ENCODE results near the gene PTCH2. TPM values are rescaled to one million over a fixed set of nuclear protein-coding genes. Genes with fewer than 3 reads are reported as not detected.
A peak's percentile ranks its signal among the peaks of the same experiment; 100 is the strongest.
"Not testable (repeated sequence)": the region's sequence is repeated elsewhere in the genome, so short reads cannot be mapped to it uniquely, and the experiment has no call there.

The PTCH2 gene
- total and polyA plus RNA-seq, 7 donors = 0.36 to 2.8 (median 0.68) TPM; not detected in 2

DNA sequence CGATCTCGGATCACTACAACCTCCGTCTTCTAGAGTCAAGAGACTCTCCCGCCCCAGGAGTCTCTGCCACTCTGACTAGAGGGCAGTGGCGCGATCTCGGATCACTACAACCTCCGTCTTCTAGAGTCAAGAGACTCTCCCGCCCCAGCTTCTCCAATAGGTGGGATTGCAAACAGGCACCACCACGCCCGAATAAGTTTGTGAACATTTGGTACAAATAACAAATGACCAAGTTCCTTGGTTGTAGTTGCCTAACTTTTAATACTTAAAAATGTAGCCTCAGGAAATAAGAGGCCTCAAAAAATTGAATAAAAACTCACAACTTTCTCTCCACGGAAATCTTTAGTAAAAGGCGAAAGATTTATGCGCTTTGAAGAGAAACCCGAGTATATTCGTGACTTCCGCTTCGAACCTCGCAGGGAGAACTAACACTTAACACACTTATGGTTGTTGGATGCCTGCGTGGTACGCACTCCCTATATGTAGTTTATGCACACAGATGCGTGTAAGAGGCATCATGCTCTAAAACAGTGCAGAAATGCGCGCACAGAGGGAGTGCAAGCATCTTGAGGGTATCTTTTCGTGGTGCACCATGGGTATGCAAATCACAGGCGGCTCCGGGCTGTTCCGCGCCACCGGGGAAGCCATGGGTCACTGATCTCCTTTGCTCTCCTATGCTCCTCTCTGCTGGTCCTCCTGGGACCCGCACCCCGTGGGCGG is 23.3 kb downstream of the PTCH2 start:
- TF ChIP-seq POLR2AphosphoS5 (IDR thresholded peaks at IDR 0.05) (peak; percentile 87 to 100 (median 98)), EP300 (IDR thresholded peaks at IDR 0.05) (no peak), POLR2A (IDR thresholded peaks at IDR 0.05) (peak; percentile 84 to 96)
- TF ChIP-seq, protein P1, sequence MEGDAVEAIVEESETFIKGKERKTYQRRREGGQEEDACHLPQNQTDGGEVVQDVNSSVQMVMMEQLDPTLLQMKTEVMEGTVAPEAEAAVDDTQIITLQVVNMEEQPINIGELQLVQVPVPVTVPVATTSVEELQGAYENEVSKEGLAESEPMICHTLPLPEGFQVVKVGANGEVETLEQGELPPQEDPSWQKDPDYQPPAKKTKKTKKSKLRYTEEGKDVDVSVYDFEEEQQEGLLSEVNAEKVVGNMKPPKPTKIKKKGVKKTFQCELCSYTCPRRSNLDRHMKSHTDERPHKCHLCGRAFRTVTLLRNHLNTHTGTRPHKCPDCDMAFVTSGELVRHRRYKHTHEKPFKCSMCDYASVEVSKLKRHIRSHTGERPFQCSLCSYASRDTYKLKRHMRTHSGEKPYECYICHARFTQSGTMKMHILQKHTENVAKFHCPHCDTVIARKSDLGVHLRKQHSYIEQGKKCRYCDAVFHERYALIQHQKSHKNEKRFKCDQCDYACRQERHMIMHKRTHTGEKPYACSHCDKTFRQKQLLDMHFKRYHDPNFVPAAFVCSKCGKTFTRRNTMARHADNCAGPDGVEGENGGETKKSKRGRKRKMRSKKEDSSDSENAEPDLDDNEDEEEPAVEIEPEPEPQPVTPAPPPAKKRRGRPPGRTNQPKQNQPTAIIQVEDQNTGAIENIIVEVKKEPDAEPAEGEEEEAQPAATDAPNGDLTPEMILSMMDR (IDR thresholded peaks at IDR 0.05) = no peak
- Histone ChIP-seq H3K4me1 (peaks cover 0 to 25% (median 19%) of the 10 kb centered on the region in 4 donors), H3K27ac (peak overlapping the region; percentile 87 to 91 (median 90)), H3K36me3 (no peaks in the 10 kb centered on the region), H3K27me3 (no peaks in the 10 kb centered on the region), H3K4me3 (peak overlapping the region; percentile 51 to 65 (median 59)), H3K9me3 (no peaks in the 10 kb centered on the region)
- intact Hi-C loops (cut with DNase I) = loop anchor here (2.0 to 5.0 kb wide), 2 partner anchors 19 to 32 kb away; partner anchors contain the start of genes BEST4 and PLK3
- DNase-seq = peak; percentile 92
- WGBS, 2 donors = 0% methylated on average over 33 of the region's 33 CpGs

DNA sequence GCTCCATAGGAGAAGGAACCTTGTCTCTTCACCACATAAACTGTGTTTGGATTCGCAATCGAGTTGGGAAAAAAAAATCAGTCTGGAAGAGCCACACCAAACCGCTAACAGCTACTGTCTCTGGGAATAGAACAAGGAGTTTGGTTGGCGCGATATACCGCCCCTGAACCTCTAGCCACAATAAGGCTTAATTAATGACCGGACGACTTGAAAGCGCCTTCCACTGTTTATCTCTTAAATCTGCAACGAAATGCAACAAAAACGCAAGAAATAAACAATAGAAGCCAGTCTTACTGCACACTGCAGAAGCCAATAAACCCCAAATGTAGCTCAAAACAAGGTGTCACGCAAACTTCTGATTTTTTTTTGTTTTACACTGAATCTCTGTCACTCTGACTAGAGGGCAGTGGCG is 23.9 kb downstream of the PTCH2 start:
- 1% methylated on average over 13 of the region's 13 CpGs for WGBS, 2 donors
- intact Hi-C loops (cut with DNase I) = loop anchor here (2.0 kb wide), 1 partner anchor 18 kb away; the partner anchor contains the start of gene PLK3
- H3K4me1 ChIP-seq = peaks cover 0 to 25% (median 21%) of the 10 kb centered on the region in 4 donors
- peak; percentile 58 for DNase-seq
- H3K36me3 ChIP-seq = no peaks in the 10 kb centered on the region
- TF ChIP-seq, protein P1 (IDR thresholded peaks at IDR 0.05) = no peak
- TF ChIP-seq EP300 (IDR thresholded peaks at IDR 0.05) (no peak), POLR2AphosphoS5 (IDR thresholded peaks at IDR 0.05) (no peak), POLR2A (IDR thresholded peaks at IDR 0.05) (no peak)
- peak overlapping the region; percentile 51 to 65 (median 59) for H3K4me3 ChIP-seq
- H3K27ac ChIP-seq = peak overlapping the region; percentile 87 to 91 (median 90)
- no peaks in the 10 kb centered on the region for H3K27me3 ChIP-seq
- H3K9me3 ChIP-seq = no peaks in the 10 kb centered on the region

DNA sequence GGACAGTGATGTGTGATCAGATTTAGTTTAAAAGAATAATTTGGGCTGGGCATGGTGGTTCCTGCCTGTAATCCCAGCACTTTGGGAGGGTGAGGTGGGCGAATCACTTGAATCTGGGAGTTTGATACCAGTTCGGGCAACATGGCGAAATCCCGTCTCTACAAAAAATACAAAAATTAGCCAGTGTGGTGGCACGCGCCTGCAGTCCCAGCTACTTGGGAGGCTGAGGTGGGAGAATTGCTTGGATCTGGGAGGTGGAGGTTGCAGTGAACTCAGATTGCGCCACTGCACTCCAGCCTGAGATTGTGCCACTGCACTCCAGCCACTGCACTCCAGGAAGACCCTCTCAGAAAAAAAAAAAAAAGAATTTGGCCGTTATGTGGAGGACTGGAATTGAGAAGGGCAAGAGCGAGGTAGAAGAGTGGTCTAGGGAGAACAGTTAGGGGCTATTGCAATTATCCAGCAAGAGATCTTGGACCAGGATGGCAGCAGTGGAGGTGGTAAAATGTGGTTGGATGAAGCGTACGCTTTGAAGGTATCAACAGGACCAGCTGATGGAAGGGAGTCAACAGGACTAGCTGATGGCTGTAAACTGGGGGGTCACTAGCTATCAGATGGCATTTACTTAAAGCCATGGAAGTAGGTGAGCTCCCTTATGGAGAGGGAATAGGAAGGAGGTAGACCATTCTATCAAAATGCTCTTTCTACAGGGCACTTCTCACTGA is 25.1 kb downstream of the PTCH2 start:
- intact Hi-C loops (cut with DNase I) = loop anchor here (2.0 kb wide), 1 partner anchor 17 kb away; the partner anchor contains the start of gene PLK3
- 96% methylated on average over 11 of the region's 11 CpGs for WGBS, 2 donors
- H3K27ac ChIP-seq = peak overlapping the region in 2 of 4 donors; percentile 87 to 90
- H3K4me3 ChIP-seq = no peak overlapping the region
- H3K9me3 ChIP-seq = no peaks in the 10 kb centered on the region
- TF ChIP-seq EP300 (IDR thresholded peaks at IDR 0.05) = no peak
- TF ChIP-seq POLR2AphosphoS5 (IDR thresholded peaks at IDR 0.05) = no peak
- TF ChIP-seq, protein P1 (IDR thresholded peaks at IDR 0.05) = no peak
- no peak for TF ChIP-seq POLR2A (IDR thresholded peaks at IDR 0.05)
- no peaks in the 10 kb centered on the region for H3K36me3 ChIP-seq
- peak; percentile 25 for DNase-seq
- no peaks in the 10 kb centered on the region for H3K27me3 ChIP-seq
- peaks cover 0 to 31% (median 29%) of the 10 kb centered on the region in 4 donors for H3K4me1 ChIP-seq

DNA sequence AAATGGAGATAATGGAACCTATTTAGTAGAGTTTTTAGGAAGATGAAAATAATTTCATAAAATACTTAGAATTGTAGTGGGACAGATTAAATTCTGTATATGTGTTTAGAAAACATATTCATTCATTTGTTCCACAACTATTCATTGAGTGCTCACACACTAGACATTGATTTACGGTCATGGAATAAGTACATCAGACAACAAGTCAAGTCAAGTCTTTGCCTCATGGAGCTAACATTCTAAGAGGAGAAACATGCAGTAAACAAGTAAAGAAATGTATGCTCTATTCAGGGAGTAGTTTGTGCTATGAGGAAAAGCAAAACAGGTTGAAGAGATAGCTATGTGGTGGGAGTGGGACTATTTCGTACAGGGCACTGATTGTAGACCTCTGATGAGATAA is 25.7 kb downstream of the PTCH2 start:
- intact Hi-C loops (cut with DNase I) = no loop called here
- Histone ChIP-seq H3K9me3 (no peaks in the 10 kb centered on the region), H3K27me3 (no peaks in the 10 kb centered on the region), H3K4me1 (peaks cover 0 to 36% (median 33%) of the 10 kb centered on the region in 4 donors), H3K27ac (no peak overlapping the region), H3K4me3 (no peak overlapping the region), H3K36me3 (no peaks in the 10 kb centered on the region)
- no peak for DNase-seq
- WGBS, 2 donors = 91 to 94% methylated on average over 2 of the region's 2 CpGs
- TF ChIP-seq EP300 (IDR thresholded peaks at IDR 0.05) = no peak
- no peak for TF ChIP-seq POLR2A (IDR thresholded peaks at IDR 0.05)
- TF ChIP-seq, protein P1 (IDR thresholded peaks at IDR 0.05) = no peak
- TF ChIP-seq POLR2AphosphoS5 (IDR thresholded peaks at IDR 0.05) = no peak

DNA sequence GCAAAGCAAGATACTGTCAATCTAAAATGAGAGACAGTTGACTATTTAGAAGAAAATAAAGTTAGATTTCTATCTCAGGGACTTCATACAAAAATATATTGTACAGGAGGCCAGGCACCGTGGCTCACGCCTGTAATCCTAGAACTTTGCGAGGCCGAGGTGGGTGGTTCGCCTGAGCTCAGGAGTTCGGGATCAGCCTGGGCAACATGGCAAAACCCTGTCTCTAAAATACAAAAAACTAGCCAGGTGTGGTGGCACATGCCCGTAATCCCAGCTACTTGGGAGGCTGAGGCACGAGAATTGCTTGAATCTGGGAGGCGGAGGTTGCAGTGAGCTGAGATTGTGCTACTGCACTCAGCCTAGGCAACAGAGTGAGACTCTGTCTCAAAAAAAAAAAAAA is 27.1 kb downstream of the PTCH2 start:
- H3K4me3 ChIP-seq; intact Hi-C loops (cut with DNase I); H3K27me3 ChIP-seq; H3K9me3 ChIP-seq; H3K27ac ChIP-seq; H3K36me3 ChIP-seq: not testable (repeated sequence)
- DNase-seq = peak; percentile 21
- WGBS, 2 donors = 87 to 90% methylated on average over 9 of the region's 9 CpGs
- peaks cover 0 to 43% (median 31%) of the 10 kb centered on the region in 4 donors for H3K4me1 ChIP-seq
